Hematopoietic multipotent progenitor cell treated with erythropoietin and hydrocortisone succinate and interleukin-3 and kit ligand, for 8 days (in vitro differentiated cells): ENCODE data around the gene CLDN19.
"Not testable (repeated sequence)": the region's sequence is repeated elsewhere in the genome, so short reads cannot be mapped to it uniquely, and the experiment has no call there.

Source experiments
- DNase-seq: peaks from one replicate; pipeline ENCODE4 v3.0.0-alpha.2; 2015

CLDN19 gene

GRCh38 chr1:42758641-42759040, 18.6 kb upstream of the CLDN19 start:
- no peak for DNase-seq

- no peak for DNase-seq
These were observed 17.8 kb upstream of the CLDN19 start for GRCh38 chr1:42757892-42758275.

GRCh38 chr1:42756956-42757891, 17.2 kb upstream of the CLDN19 start:
- DNase-seq = peak; percentile 85

- DNase-seq = no peak
These were observed 13.0 kb upstream of the CLDN19 start for GRCh38 chr1:42753070-42753469.

- no peak for DNase-seq
These were observed 12.2 kb upstream of the CLDN19 start for GRCh38 chr1:42752284-42752683.

- not testable (repeated sequence) for DNase-seq
These were observed 11.6 kb upstream of the CLDN19 start for GRCh38 chr1:42751511-42752070.

- DNase-seq = no peak
These were observed 10.0 kb upstream of the CLDN19 start for GRCh38 chr1:42750041-42750440.

GRCh38 chr1:42748461-42749410, 8.7 kb upstream of the CLDN19 start:
- DNase-seq = no peak

GRCh38 chr1:42748021-42748420, 8.0 kb upstream of the CLDN19 start:
- no peak for DNase-seq

- peak; percentile 33 for DNase-seq
These were observed 7.1 kb upstream of the CLDN19 start for GRCh38 chr1:42747125-42747524.

- DNase-seq = no peak
These were observed 6.5 kb upstream of the CLDN19 start for GRCh38 chr1:42746436-42747105.

GRCh38 chr1:42745851-42746250, 5.8 kb upstream of the CLDN19 start:
- DNase-seq = no peak

GRCh38 chr1:42744148-42744413, 4.0 kb upstream of the CLDN19 start:
- DNase-seq = no peak

GRCh38 chr1:42743317-42744147, 3.5 kb upstream of the CLDN19 start:
- DNase-seq = no peak

- no peak for DNase-seq
These were observed 2.7 kb upstream of the CLDN19 start for GRCh38 chr1:42742617-42743316.

GRCh38 chr1:42742141-42742540, 2.1 kb upstream of the CLDN19 start:
- no peak for DNase-seq

- no peak for DNase-seq
These were observed 1.7 kb upstream of the CLDN19 start for GRCh38 chr1:42741706-42742105.

GRCh38 chr1:42740851-42741580, 980 bp upstream of the CLDN19 start:
- DNase-seq = no peak

GRCh38 chr1:42738678-42739226, 1.3 kb downstream of the CLDN19 start:
- DNase-seq = no peak

GRCh38 chr1:42737986-42738677, 1.9 kb downstream of the CLDN19 start:
- DNase-seq = no peak
